Breast epithelium (tissue), 3 donors: Measurements from ENCODE around the gene PON1.

Experiments used
- POLR2A ChIP-seq: fragments of 450-650 bp; IDR thresholded peaks from one replicate; pipeline ENCODE4 v1.6.1; 2016; ENCODE audit warnings: antibody characterized with exemption, mild to moderate bottlenecking, moderate library complexity
- POLR2AphosphoS5 ChIP-seq, 3 donors: sonication (generic); formaldehyde crosslinking; IDR thresholded peaks; one replicate each; pipeline ENCODE4 v1.6.1; 2017; ENCODE audit warnings: antibody characterized with exemption in 3 of 3

- TF ChIP-seq POLR2AphosphoS5 (IDR thresholded peaks at IDR 0.05) (no peak), POLR2A (no peak)
Observed at GRCh38 chr7:95279417-95279816, 44.9 kb downstream of the PON1 start.
